ENCODE measurements around the gene TBC1D4. TPM values are rescaled to one million over a fixed set of nuclear protein-coding genes. Genes with fewer than 3 reads are reported as not detected.

The TBC1D4 gene
- total and polyA plus RNA-seq, 9 of the 15 experiments (the other 6 are each of a cell fraction or from before 2014, with no cell fraction given) = 2.8 to 12.3 (median 7.0) TPM

DNA sequence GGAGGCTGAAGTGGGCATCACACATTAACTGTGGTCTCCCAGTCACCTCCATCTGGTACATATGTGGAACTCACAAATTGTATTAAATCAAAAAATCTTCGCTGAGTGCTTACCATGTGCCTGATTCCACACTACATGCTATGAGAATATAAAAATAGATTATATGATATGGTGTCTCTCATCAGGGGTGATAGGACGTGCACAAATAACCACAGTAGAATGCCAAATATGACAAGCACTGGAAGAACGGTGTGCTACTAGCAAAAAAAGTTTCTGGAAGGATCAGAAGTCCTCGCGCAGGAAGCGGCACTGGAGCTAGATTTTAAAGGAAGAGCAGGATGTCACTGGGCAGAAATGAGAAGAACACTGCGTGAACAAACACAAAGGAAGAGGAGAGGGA lies 62.3 kb downstream of the TBC1D4 start (continued):
- TF ChIP-seq, protein P1, sequence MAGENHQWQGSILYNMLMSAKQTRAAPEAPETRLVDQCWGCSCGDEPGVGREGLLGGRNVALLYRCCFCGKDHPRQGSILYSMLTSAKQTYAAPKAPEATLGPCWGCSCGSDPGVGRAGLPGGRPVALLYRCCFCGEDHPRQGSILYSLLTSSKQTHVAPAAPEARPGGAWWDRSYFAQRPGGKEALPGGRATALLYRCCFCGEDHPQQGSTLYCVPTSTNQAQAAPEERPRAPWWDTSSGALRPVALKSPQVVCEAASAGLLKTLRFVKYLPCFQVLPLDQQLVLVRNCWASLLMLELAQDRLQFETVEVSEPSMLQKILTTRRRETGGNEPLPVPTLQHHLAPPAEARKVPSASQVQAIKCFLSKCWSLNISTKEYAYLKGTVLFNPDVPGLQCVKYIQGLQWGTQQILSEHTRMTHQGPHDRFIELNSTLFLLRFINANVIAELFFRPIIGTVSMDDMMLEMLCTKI (IDR thresholded peaks at IDR 0.05; ENCODE audit: partially characterized antibody) = no peak
- TF ChIP-seq U2AF2 (optimal IDR thresholded peaks at IDR 0.05; ENCODE audit: low read depth, low read length) (no peak), CREB1 (IDR thresholded peaks at IDR 0.05) (no peak), CREB1 (CRISPR knock-in tag; IDR thresholded peaks at IDR 0.05) (no peak)

DNA sequence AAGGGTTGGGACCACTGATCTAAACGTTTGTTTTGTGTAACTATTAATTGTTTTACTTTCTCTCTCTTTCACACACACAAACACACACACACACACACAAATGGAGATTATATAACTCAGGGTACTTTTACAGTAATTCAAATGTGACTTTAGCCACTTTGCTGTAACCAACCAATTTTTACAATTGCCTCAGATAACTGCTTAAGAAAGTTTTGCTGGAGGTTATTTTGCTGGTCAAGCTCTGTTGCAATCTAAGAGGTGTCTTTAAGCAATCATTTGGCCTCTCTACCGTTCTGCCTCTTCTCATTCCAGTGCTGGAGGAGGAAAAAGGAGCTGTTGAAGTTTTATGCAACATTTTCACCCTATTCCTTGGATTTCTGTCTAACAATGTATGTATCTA lies 63.0 kb downstream of the TBC1D4 start:
- Histone ChIP-seq H3K79me2 (ENCODE audit: control insufficient read depth, insufficient read depth, low read length) (no peaks in the 10 kb centered on the region; the same call in 1 of the 3 replicates), H3K9ac (ENCODE audit: insufficient read depth in 1 of 2, low read depth in 2 of 2, low read length in 2 of 2) (no peak overlapping the region), H3K9me1 (ENCODE audit: control insufficient read depth, insufficient read depth, low read length) (no peaks in the 10 kb centered on the region), H3K27me3 (ENCODE audit: control insufficient read depth in 2 of 2, insufficient read depth in 2 of 2, low read length in 2 of 2) (no peaks in the 10 kb centered on the region), H4K20me1 (replicated peaks; ENCODE audit: control insufficient read depth, insufficient read depth, low read length) (no peaks in the 10 kb centered on the region), H3K27ac (ENCODE audit: extremely low read depth, low read depth, low read length) (no peak overlapping the region), H3K4me1 (replicated peaks in 1 of 2; ENCODE audit: control insufficient read depth in 2 of 2, insufficient read depth in 2 of 2, low read length in 2 of 2) (no peaks in the 10 kb centered on the region; a peak in 1 of 5 replicates), H3K4me3 (no peak overlapping the region), H3K4me2 (ENCODE audit: insufficient read depth, low read length) (no peak overlapping the region), H3K9me3 (replicated peaks; ENCODE audit: control insufficient read depth, insufficient read depth, low read depth, low read length) (no peaks in the 10 kb centered on the region), H3K36me3 (ENCODE audit: control insufficient read depth, insufficient read depth, low read length) (no peaks in the 10 kb centered on the region), H2AFZ (ENCODE audit: low read depth, low read length) (no peak overlapping the region)
- intact Hi-C loops (cut with micrococcal nuclease) = no loop called here
- FAIRE-seq (no peak), ATAC-seq (no peak), DNase-seq (ENCODE audit: extremely low read depth in 1 of 4, low spot score in 3 of 4) (no peak)
- ChIA-PET CTCF (ENCODE audit: low intra/inter-chr PET ratio) (no interaction called here), POLR2A (interaction anchor here (1.1 kb wide), 1 partner anchor 13 kb away, joined by 3 read pairs; no protein-coding TSS in a partner anchor)
- 13% methylated on average over 2 of the region's 2 CpGs for WGBS (ENCODE audit: insufficient coverage, low coverage, missing lambda C conversion rate)
- in situ Hi-C loops (cut with MboI) = no loop called here
- BruUV-seq (replicated peaks) = no TSS peak
- TF ChIP-seq, protein P2, sequence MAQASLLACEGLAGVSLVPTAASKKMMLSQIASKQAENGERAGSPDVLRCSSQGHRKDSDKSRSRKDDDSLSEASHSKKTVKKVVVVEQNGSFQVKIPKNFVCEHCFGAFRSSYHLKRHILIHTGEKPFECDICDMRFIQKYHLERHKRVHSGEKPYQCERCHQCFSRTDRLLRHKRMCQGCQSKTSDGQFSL (CRISPR knock-in tag; IDR thresholded peaks at IDR 0.05) = no peak
- TF ChIP-seq, protein P2 (tag; IDR thresholded peaks at IDR 0.05) = no peak
- TF ChIP-seq GATA2 (CRISPR knock-in tag; IDR thresholded peaks at IDR 0.05) = no peak
- TF ChIP-seq, protein P3, sequence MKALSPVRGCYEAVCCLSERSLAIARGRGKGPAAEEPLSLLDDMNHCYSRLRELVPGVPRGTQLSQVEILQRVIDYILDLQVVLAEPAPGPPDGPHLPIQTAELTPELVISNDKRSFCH (CRISPR knock-in tag; IDR thresholded peaks at IDR 0.05) = no peak
- TF ChIP-seq, protein P3 (tag; IDR thresholded peaks at IDR 0.05) = no peak
- TF ChIP-seq, protein P4, sequence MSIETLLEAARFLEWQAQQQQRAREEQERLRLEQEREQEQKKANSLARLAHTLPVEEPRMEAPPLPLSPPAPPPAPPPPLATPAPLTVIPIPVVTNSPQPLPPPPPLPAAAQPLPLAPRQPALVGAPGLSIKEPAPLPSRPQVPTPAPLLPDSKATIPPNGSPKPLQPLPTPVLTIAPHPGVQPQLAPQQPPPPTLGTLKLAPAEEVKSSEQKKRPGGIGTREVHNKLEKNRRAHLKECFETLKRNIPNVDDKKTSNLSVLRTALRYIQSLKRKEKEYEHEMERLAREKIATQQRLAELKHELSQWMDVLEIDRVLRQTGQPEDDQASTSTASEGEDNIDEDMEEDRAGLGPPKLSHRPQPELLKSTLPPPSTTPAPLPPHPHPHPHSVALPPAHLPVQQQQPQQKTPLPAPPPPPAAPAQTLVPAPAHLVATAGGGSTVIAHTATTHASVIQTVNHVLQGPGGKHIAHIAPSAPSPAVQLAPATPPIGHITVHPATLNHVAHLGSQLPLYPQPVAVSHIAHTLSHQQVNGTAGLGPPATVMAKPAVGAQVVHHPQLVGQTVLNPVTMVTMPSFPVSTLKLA (conservative IDR thresholded peaks at IDR 0.05) = no peak
- TF ChIP-seq MCM7 (IDR thresholded peaks at IDR 0.05) = no peak
- TF ChIP-seq MYNN (IDR thresholded peaks at IDR 0.05) = no peak
- no peak for TF ChIP-seq MYNN (CRISPR knock-in tag; IDR thresholded peaks at IDR 0.05)
- TF ChIP-seq, protein P5, sequence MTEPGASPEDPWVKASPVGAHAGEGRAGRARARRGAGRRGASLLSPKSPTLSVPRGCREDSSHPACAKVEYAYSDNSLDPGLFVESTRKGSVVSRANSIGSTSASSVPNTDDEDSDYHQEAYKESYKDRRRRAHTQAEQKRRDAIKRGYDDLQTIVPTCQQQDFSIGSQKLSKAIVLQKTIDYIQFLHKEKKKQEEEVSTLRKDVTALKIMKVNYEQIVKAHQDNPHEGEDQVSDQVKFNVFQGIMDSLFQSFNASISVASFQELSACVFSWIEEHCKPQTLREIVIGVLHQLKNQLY (CRISPR knock-in tag; conservative IDR thresholded peaks at IDR 0.05) = no peak
- TF ChIP-seq MTA2 (IDR thresholded peaks at IDR 0.05; ENCODE audit: low read depth) = no peak
- TF ChIP-seq RBM25 (IDR thresholded peaks at IDR 0.05; ENCODE audit: low read depth, low read length, severe bottlenecking) = no peak

Data from K562 (cell line).